ENCODE data around the gene SLC16A7. TPM values are rescaled to one million over a fixed set of nuclear protein-coding genes. Genes with fewer than 3 reads are reported as not detected.

The SLC16A7 gene, protein sequence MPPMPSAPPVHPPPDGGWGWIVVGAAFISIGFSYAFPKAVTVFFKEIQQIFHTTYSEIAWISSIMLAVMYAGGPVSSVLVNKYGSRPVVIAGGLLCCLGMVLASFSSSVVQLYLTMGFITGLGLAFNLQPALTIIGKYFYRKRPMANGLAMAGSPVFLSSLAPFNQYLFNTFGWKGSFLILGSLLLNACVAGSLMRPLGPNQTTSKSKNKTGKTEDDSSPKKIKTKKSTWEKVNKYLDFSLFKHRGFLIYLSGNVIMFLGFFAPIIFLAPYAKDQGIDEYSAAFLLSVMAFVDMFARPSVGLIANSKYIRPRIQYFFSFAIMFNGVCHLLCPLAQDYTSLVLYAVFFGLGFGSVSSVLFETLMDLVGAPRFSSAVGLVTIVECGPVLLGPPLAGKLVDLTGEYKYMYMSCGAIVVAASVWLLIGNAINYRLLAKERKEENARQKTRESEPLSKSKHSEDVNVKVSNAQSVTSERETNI
- total RNA-seq (2022; extraction: Qiagen RNA extraction): 0.11 to 0.41 TPM (median 0.29 TPM) in 5 replicates

DNA sequence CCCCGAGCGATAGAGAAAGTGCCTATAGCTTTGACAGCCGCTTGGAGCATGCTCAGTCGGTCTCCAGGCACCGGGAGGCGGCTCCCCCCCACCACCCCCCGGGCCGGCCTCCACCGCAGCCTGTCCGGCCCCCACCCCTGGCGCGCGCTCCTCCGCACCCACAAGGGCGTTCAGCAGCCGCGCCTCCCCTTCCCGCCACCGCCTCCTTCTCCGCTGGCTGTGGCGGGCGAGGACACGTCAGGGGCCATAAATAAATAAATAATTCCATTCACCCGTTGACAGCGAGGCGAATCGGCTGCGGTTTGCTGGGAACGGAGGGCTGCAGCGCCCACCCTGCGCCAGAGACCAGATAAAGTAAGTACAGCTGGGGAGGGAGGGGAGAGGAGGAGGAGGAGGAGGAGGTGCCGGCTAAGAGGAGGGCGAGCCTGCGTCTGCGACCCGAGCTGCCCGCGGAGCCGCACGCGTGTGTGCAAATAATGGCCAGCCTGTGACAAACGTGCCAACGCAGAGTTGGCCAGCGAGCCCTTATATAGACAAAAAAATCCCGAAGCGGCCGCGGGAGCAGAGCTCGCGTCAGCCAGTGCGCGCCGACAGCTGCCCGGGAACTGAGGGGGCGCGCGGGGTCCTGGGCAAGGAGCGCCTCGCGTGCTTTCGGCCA is at the start of gene SLC16A7:
SLC16A7 (plus strand) TSS at position 147 of the 658 bp plus-strand sequence. CDS start 108,773 bp downstream, outside the sequence.

Data from A549 treated with Mapracorat at 1 μM for 4 hours (cell line).